ENCODE data around the gene IRF7. TPM values are rescaled to one million over a fixed set of nuclear protein-coding genes. Genes with fewer than 3 reads are reported as not detected.

IRF7 gene
- total RNA-seq, 6 donors from 2014 or later: 32.6 to 123 (median 56.2) TPM

GRCh38 chr11:646214-646613 lies 30.5 kb upstream of the IRF7 start:
- WGBS, 2 donors: 80 to 91% methylated on average over 13 to 14 of the region's 14 CpGs
- peaks cover 6 to 34% (median 20%) of the 10 kb centered on the region in 4 donors for H3K36me3 ChIP-seq

GRCh38 chr11:645536-645935 lies 29.8 kb upstream of the IRF7 start:
- no peak for DNase-seq
- Histone ChIP-seq H3K27ac (no peak overlapping the region), H3K4me3 (no peak overlapping the region), H3K9me3 (no peaks in the 10 kb centered on the region), H3K27me3 (peaks cover 0 to 2% (median 0%) of the 10 kb centered on the region in 4 donors), H3K4me1 (peaks cover 0 to 3% (median under 1%) of the 10 kb centered on the region in 4 donors), H3K36me3 (peaks cover 6 to 28% (median 16%) of the 10 kb centered on the region in 4 donors)
- TF ChIP-seq POLR2A (IDR thresholded peaks at IDR 0.05) (no peak), EP300 (IDR thresholded peaks at IDR 0.05) (no peak), POLR2AphosphoS5 (IDR thresholded peaks at IDR 0.05) (no peak), CTCF (IDR thresholded peaks at IDR 0.05) (no peak)
- no peak for ATAC-seq (ENCODE audit: low FRiP score in 2 of 2)
- WGBS, 2 donors: 84 to 89% methylated on average over 16 of the region's 16 CpGs

More at GRCh38 chr11:646214-646613, 30.5 kb upstream of the IRF7 start:
- Histone ChIP-seq H3K4me1 (no peaks in the 10 kb centered on the region), H3K27ac (no peak overlapping the region), H3K4me3 (no peak overlapping the region), H3K9me3 (no peaks in the 10 kb centered on the region), H3K27me3 (no peaks in the 10 kb centered on the region)
- DNase-seq: no peak
- TF ChIP-seq POLR2AphosphoS5 (IDR thresholded peaks at IDR 0.05): no peak
- ATAC-seq (ENCODE audit: low FRiP score in 2 of 2): no peak

- 85 to 92% methylated on average over 41 to 44 of the region's 50 CpGs for WGBS, 2 donors
- Histone ChIP-seq H3K4me1 (peaks cover 3 to 18% (median 12%) of the 10 kb centered on the region in 4 donors), H3K9me3 (no peaks in the 10 kb centered on the region), H3K27ac (no peak overlapping the region), H3K36me3 (peaks cover 6 to 28% (median 15%) of the 10 kb centered on the region in 4 donors), H3K27me3 (peaks cover 0 to 17% (median 3%) of the 10 kb centered on the region in 4 donors), H3K4me3 (no peak overlapping the region)
- DNase-seq (no peak), ATAC-seq (ENCODE audit: low FRiP score in 2 of 2) (no peak)
- no peak for TF ChIP-seq EP300 (IDR thresholded peaks at IDR 0.05)
- TF ChIP-seq CTCF (IDR thresholded peaks at IDR 0.05): no peak
- TF ChIP-seq POLR2AphosphoS5 (IDR thresholded peaks at IDR 0.05): no peak
- no peak for TF ChIP-seq POLR2A (IDR thresholded peaks at IDR 0.05)
These were observed 28.3 kb upstream of the IRF7 start for GRCh38 chr11:643849-644738.

- no peak for TF ChIP-seq POLR2A (IDR thresholded peaks at IDR 0.05)
- TF ChIP-seq POLR2AphosphoS5 (IDR thresholded peaks at IDR 0.05): no peak
- no peak for TF ChIP-seq EP300 (IDR thresholded peaks at IDR 0.05)
- TF ChIP-seq CTCF (IDR thresholded peaks at IDR 0.05): no peak
These were observed 27.6 kb upstream of the IRF7 start for GRCh38 chr11:643366-643765.

GRCh38 chr11:641806-642370 lies 26.1 kb upstream of the IRF7 start:
- no peak for ATAC-seq (ENCODE audit: low FRiP score in 2 of 2)

More at GRCh38 chr11:643366-643765, 27.6 kb upstream of the IRF7 start:
- peaks cover 3 to 25% (median 15%) of the 10 kb centered on the region in 4 donors for H3K4me1 ChIP-seq
- H3K27ac ChIP-seq: no peak overlapping the region
- ATAC-seq (ENCODE audit: low FRiP score in 2 of 2): no peak
- WGBS, 2 donors: 91 to 95% methylated on average over 4 to 8 of the region's 9 CpGs
- H3K4me3 ChIP-seq: no peak overlapping the region
- no peaks in the 10 kb centered on the region for H3K9me3 ChIP-seq
- peaks cover 0 to 22% (median 6%) of the 10 kb centered on the region in 4 donors for H3K27me3 ChIP-seq
- H3K36me3 ChIP-seq: peaks cover 6 to 28% (median 15%) of the 10 kb centered on the region in 4 donors
- no peak for DNase-seq

More at GRCh38 chr11:641806-642370, 26.1 kb upstream of the IRF7 start:
- Histone ChIP-seq H3K4me3 (no peak overlapping the region), H3K4me1 (peaks cover 13 to 36% (median 23%) of the 10 kb centered on the region in 4 donors), H3K36me3 (peaks cover 6 to 28% (median 15%) of the 10 kb centered on the region in 4 donors), H3K9me3 (no peaks in the 10 kb centered on the region), H3K27ac (no peak overlapping the region), H3K27me3 (peaks cover 0 to 37% (median 18%) of the 10 kb centered on the region in 4 donors)
- 98 to 100% methylated on average over 14 to 19 of the region's 19 CpGs for WGBS, 2 donors
- TF ChIP-seq POLR2A (IDR thresholded peaks at IDR 0.05) (no peak), CTCF (IDR thresholded peaks at IDR 0.05) (no peak), POLR2AphosphoS5 (IDR thresholded peaks at IDR 0.05) (no peak), EP300 (IDR thresholded peaks at IDR 0.05) (no peak)
- DNase-seq: no peak
